GM18519 (cell line): ENCODE data around the gene DCDC2C.

ENCODE experiments used
- ATAC-seq: cut with Tn5 transposase; IDR thresholded peaks from one replicate; pipeline ENCODE4 v1.9.1; 2021; ENCODE audit warnings: mild to moderate bottlenecking, moderate library complexity; ENCODE audit not compliant: unreplicated experiment, low FRiP score

The DCDC2C gene

DNA sequence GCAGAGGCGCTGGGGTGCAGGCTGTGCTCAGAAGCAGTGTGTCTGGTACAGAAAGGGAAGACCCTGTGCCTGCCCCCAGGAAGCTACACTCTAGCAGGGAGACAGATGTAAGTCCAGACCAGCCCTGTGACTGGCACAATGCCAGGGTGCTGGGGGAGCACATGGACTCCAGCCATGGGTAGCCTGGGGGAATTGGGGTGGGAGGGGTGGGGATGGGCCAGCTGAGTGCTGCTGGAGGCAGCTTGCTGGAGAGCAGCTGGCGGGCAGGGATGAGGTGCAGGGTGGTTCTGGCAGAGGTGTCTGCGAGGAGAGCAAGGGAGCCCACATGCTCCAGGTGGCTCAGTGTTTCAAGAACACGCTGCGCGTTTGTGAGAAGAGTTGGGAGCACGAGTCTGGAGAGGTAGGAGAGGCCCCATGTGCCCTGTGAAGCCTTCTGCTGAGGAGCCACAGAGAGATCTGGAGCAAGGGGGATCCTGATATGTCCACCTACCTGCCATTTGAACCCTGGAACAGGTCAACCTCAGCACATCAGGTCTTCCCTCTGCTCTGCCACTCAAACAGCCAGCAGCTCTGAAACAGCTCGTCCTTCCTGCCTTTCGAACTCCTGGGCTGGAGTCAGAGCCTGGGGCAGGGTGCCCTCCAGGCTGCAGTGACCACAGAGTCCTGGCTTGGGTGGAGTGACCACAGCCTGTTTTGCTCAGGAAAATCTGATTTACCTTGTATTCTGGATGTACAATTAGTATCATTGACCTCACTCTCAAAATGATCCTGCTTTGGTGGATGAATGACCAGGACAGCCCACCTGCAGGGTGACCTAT is 30.3 kb upstream of the DCDC2C start:
- ATAC-seq: no peak

DNA sequence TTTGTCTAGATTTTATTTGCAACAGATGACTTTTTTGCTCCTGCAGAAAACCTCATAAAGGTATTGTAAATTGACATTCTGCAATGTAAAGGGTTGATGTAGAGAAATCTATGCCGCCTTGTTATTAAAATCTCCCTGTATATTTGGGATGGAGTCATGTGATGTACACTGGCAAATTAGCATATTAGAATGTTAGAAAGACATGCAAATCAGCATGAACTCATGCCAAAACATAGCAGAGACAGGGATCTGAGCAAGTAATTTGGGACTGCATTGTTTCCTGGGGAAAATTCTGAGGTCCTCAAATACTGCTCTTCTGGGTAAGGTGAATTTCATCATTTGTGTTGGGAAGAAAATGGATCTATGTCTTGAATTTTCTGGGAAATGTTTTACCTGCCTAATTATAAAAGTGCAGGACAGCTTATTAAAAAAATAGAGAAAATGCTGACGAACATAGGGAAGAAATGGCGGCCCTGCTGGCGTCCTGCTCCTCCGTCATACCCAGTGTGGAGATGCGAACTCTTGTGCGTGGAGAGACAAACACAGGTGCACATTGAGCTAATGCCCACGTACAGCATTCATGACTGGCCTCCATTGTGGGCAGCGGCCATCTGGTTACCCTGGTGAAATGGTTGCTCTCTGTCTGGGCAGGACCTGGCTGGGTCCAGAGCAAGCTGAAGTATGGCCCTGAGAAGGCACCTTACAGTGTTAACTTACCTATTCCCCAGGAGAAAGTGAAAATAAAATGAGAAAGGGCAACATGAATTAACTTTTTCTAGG is 29.1 kb upstream of the DCDC2C start:
- ATAC-seq: no peak

DNA sequence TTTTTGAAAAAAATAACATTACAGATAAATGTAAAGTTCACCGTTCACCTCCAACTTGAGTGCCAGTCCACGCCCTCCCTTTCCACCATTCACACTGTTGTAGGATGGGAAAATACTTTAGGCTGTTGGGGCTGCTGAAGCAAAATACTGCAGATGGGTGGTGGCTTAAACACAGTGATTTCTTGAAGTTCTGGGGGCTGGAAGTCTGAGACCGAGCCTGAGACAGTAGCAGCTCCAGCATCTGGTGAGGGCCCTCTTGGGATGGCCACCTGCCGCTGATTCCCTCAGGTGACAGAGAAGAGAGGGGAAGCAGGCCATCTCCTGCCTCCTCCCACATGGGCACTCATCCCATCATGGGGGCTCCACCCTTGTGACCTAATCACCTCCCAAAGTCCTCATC is 27.7 kb upstream of the DCDC2C start:
- no peak for ATAC-seq

DNA sequence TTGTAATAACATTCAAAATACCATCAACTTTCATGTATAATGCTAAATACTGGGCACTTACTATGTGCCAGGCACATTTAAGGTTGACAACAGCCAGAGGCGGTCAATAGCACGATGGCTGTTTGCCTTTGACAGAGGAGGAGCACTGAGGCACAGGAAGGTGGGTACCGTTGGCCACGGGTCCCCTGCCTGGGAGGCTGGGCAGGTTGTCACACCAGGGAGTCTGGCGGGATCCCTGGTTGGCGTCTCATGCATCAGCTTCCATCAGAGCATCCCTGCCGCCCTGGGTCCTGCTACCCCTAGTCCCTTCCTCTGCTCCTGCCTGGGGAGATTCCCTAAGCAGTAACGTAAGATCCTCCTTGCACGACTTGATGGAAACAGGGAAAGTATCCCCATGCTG is 25.9 kb upstream of the DCDC2C start:
- no peak for ATAC-seq

DNA sequence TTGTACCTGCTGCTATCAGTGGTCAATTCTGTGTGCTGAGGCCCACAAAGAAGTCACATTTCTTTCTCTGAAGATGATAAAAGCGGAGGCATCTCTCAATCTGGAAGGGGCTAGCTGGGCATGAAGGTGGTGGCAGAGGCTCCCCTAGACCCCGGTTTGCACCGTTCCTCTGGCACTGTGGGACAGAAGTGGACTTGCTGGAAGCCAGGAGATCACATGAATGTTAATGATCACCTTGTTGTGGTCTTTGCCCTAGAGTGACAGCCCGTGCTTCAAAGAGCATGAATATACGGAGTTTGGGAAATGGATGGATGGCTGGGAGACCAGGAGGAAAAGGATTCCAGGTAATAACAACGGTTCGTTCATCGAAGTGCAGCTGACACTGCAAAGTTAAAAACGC is 25.2 kb upstream of the DCDC2C start:
- ATAC-seq: no peak

DNA sequence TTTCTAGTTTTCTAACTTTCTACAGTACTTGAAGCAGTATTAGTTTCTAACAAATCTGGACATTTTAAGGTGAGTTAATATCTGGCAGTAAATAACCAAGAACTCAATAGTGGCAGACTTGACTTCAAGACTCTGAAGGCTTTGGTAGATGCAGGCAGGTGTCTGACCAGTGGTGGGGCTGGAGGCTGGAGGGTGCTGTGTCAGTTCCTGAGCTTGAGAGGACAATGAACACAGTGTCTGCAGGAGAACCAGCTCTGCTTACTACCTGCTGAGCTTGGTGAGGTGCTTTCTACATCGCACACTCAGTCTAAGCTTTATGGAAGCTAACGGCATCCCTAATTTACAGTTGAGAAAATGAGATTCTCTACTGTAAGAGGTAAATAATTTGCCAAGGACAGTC is 24.2 kb upstream of the DCDC2C start:
- ATAC-seq: no peak

DNA sequence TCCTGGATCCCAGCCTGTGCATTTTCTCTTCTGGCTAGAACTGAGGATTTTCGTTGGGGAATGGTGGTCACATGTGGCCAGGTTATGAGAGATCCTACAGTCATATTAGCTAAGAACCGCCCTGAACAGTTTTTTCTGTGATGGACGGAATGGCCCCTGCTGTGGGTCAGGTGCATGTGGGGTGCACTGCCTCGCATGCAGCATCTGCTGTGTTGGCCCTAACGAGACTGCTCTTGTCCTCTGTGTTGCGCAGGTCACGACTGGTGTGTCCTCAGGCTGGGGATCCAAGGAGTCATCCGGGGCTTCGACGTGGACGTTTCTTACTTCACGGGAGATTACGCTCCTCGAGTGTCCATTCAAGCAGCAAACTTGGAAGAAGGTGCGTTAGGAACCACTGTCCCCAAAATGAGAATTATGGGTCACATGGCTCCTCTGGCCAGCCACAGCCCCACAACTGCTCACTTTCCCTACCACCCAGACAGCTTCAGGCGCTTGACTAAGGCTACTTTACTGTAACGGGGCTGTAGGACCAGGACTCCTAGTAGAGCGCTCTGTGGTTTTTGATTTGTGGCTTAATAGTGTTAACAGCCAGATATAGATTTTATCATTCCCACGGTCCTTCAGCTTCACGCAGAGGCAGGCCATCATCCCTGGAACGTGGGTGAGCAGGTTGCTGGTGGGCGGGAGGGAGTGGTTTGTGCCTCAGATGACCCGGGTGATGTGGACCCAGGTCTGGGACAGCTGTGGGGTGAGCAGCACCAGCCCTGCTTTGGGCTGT is 23.6 kb upstream of the DCDC2C start:
- no peak for ATAC-seq

DNA sequence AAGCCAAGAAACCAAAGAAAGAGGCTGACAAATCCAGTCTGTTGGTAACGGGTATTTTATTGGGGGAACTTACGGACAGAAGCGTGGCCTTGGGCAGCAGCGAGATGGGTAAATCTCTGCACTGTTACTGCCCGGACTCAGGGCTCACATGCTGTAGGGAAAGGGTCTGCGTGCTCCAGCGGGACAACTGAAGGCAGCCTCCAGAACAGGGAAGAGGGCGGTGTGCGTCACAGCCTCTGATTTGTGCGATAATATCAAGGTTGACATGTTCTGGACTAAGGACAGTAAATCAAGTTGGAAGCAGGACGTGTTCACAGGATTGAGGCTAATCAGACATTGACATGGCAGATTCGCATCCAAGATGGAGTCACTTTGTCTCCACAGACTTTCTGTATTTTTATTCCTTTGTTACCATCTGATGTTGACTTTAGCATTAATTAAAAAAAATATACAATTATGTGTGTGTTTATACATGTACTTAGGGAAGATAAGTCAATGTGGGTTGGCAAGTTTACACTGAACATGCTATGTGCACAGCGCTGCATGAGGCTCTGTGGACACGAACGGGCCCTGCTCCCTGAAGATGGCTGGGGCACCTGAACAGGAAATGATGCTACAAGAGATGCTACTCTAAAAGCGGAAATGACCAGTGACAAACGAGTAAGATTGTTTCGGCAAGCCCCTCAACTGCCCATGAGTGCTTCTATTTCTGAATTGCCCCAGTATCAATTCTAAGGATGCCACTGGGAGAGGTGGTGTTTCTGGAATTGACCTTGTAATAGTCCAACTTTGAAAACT is 22.6 kb upstream of the DCDC2C start:
- no peak for ATAC-seq

DNA sequence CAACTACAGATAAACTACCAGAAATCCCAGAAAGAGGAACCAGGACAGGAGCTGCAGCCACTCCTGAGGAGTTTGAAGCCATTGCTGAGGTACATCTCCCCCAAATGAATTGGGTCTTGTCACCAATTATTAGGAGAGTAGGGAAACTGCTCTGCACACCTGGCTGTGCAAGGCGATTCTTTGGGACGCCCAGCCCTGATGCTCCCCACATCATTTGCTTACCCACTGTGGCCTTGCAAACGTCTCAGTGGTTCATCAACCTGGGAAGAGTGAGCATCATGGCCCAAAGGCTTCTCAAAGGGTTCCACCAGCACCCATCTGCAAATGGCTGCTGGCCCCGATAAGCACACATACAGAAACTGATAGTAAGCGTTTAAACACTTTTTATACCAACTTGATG is 21.8 kb upstream of the DCDC2C start:
- no peak for ATAC-seq

DNA sequence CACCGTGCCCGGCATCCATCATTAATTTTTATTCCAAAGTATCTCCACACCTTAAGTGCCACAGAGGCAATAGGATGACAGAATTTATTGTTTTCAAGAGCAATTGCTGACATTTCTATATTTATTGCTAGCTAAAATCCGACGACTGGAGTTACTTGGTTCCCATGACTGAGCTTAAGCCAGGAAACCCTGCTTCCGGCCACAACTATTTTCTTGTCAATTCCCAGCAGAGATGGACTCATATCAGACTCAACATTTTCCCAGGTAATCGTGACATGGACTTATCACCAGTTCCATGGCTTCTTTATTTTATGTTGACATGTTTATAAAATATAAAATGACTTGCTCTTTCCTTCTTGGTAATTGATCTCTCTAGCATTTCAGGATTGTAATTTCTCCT is 20.6 kb upstream of the DCDC2C start:
- no peak for ATAC-seq

DNA sequence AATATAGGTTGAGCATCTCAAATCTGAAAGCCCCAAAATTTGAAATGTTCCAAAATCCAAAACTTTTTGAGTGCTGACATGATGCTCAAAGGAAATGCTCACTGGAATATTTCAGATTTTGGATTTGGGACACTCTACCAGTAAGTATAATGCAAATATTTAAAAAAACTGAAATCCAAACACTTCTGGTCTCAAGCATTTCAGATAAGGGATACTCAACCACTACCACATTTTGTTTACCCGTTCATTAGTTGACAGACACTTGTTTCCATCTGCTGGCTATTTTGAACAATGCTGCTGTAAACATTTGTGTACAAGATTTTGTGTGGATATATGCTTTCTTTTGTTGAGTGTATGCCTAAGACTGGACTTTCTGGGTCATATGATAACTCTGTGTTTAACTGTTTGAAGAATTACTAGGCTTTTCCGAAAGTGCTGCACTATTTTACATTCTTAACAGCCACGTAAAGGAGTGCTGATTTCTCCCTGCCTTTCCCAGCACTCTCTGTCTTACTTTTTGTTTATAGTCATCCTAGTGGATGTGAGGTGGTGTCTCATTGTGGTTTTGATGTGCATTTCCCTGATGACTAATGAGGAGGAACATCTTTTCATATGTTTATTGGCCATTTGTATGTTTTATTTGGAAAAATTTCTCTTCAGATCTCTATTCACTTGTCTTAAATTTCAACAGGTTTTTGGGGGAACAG is 19.5 kb upstream of the DCDC2C start:
- ATAC-seq: no peak

DNA sequence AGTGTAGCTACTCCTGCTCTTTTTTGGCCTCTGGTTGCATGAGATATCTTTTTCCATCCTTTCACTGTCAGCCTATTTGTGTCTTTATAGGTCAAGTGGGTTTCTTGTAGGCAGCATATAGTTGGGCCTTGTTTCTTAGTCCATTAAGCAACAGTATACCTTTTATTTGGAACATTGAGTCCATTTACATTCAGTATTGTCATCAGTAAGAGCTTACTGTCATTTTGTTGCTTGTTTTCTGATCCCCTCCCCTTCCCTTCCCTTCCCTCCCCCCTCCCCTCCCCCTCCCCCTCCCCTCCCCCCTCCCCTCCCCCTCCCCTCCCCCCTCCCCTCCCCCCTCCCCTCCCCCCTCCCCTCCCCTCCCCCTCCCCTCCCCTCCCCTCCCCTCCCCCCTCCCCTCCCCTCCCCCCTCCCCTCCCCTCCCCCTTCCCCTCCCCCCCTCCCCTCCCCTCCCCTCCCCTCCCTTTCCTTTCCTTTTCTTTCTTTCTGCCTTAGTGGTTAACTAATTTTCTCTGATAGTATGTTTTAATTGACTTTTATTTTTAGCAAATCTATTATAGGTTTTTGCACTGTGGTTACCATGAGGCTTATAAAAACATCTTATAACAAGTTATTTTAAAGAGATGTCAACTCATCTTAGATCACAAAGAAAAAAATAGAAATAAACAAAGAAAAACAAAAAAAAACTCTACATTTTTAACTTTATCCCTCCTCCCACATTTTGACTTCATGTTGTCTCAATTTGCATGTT is 13.2 kb upstream of the DCDC2C start:
- ATAC-seq: no peak

DNA sequence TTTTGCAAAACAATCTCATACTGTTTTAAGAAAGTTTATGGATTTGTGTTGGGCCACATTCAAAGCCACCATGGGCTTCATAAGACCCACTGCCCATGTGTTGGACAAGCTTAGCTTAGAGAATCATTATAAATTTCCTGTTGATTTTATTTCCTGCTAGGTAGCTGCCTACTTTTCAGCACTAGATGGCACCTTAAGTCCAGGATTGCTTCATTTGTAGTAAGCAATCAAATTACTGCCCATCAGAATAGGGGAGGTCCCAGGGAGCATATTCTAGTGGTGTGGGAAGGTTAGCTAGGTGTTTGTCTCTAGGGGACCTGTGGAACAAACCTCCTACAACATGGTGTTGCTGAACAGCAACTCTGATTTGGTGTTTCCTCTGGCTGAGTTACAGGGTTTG is 11.0 kb upstream of the DCDC2C start:
- no peak for ATAC-seq

DNA sequence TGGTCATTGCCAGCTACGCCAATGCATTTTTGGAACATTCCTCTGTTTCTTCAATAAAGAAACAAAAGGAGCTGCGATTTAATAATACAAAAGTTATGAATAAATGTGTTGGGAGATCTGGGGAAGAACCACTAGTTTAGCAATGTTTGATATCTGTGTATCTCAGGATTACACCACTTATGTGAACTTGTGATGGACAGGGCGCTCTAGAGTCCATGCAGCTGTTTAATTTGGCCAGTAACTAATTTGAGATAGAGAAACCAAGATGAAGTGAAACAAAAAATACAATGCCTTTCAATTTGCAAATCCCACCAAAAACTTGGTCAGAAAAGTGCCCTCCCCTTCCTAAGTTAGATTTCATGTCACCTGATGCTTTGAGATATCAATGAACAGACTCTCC is 6.8 kb upstream of the DCDC2C start:
- ATAC-seq: no peak

DNA sequence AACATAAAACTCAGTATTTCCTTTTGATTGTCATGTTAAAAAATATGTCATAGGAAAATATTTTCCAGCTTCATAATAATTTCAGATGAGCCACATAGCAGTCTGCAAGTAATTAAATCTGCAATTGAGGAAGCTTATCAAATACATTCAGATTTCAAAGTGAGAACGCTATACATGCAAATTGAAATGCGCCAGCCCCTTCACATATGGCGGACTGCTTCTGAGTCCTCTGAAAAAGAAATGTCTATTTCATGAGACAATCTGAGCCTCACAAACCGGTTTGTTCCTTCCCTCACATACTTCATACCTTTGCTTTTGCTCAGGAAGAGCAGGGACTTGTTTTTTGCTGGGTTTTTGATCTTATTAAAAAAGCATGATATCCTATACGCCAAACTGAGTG is 2.3 kb upstream of the DCDC2C start:
- ATAC-seq: no peak

DNA sequence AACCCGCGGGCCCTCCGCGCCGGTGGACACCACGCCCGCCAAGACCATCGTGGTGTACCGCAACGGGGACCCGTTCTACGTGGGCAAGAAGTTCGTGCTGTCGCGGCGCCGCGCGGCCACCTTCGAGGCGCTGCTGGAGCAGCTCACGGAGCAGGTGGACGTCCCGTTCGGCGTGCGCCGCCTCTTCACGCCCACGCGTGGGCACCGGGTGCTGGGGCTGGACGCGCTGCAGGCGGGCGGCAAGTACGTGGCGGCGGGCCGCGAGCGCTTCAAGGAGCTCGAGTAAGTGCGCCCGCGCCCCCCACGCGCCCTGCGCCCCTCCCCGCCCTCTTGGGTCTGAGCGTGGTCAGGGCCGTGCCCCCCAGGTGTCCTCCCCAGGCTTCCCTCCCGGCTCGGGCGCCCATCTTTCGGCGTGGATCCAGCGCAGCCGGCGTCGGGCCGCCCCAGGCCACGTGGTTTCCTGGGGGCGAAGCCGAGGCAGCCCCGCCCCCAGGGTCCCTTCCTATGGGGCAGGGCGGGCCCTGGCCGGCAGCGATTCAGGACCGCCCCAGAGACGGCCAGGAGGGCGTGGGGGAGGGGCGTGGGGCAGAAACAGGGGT is 481 bp downstream of the DCDC2C start:
- no peak for ATAC-seq

DNA sequence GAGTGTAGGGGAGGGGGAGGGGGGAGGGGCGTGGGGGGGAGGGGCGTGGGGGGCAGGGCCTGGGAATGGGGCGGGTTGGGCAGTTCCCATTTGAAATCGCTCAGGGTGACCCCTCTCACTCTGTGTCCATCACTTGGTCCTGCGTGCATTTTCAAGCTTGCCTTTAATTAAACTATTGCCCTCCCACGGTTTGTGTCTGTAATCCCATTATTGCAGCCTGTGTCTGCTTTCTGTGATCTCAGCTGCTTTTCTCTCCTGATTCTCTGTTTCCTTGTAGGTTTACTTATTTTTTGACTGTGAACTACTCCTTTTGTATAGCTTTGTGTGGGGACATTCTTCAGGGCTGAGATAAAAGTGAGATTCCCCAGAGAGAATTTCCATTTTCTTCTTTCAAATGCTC is 1.3 kb downstream of the DCDC2C start:
- ATAC-seq: no peak

DNA sequence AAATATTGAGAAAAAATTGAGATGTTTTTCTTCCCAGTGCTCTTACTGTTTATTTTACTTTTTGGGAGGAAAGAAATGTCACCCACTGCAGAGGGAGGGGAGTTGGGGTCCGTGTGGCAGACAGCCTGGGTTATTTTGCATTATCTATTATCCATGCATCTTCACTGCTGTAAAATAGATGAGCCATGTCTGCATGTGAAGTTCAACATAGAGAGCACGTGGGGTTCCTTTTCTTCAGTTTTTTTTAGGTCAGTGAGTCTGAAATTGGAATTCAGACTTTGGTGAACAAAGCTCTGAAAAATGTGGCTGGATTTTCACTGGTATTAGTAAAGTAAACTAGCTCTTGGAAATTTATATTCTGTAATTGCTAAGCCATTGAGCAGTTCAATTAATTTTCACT is 2.4 kb downstream of the DCDC2C start:
- no peak for ATAC-seq

DNA sequence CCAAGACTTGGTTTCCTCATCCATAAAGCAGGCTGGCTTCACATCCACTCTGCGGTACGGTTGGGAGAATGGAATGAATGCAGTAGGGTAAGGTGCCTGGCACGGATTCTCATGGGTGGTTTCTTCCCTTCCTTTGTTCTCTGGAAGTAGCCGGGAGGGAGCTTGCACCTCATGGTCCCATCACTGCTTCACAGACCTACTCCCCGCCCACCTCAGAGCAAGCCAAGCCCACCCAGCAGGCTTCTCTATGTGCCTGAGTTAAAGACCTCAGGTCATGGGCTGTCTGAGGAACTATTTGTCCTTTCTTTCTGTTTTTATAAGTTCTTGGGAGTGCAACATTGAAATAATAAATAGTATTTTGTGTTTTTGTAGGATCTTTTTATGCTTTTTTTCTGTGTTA is 3.5 kb downstream of the DCDC2C start:
- no peak for ATAC-seq
